HCT116 (cell line): ENCODE data around the gene MUC4. TPM values are rescaled to one million over a fixed set of nuclear protein-coding genes. Genes with fewer than 3 reads are reported as not detected.

Experiments used
- ATAC-seq: fragments of 200-7000 bp; cut with Tn5 transposase; 2 replicates; pipeline ENCODE4 v1.9.1; 2020; ENCODE audit warnings: mild to moderate bottlenecking, moderate library complexity
- BruUV-seq: library from RNA; stranded (reverse); fragments of 400-500 nt; replicated peaks from 2 replicates; lab custom pipeline; 2021; lab: Mats Ljungman, UMichigan
- CTCF ChIA-PET: fragments of 300-600 bp; sonication (Branson Sonifier 250); formaldehyde crosslinking; loops from one replicate; lab custom pipeline; 2021; ENCODE audit warnings: antibody characterized with exemption; lab: Charles Lee
- POLR2A ChIA-PET: fragments of 300-600, 350-600 bp; sonication (Branson Sonifier 250); formaldehyde crosslinking; loops from one replicate; lab custom pipeline; 2021; ENCODE audit warnings: antibody characterized with exemption; lab: Charles Lee
- RAD21 ChIA-PET, 2 experiments: fragments of 300-600 bp; sonication (Branson Sonifier 250); formaldehyde crosslinking; loops; one replicate each; lab custom pipeline; 2023; ENCODE audit warnings: low total read pairs in 2 of 2; ENCODE audit not compliant: uncharacterized antibody in 2 of 2, unreplicated experiment in 2 of 2, low non-redundant PET in 1 of 2; lab: Charles Lee
- DNase-seq: peaks from one replicate; pipeline ENCODE4 v3.0.0-alpha.2; 2010; ENCODE audit warnings: low read depth, low spot score
- H2AFZ ChIP-seq: fragments of 200-600 bp; shearing (Covaris generic), sonication (generic); 2 replicates; pipeline ENCODE4 v1.6.1; 2017; ENCODE audit warnings: low read depth, mixed run types, mixed read lengths, antibody characterized with exemption, low read length; ENCODE audit not compliant: poor library complexity, severe bottlenecking
- H3K27ac ChIP-seq: 2 replicates; pipeline ENCODE4 v1.5.1; 2012; ENCODE audit warnings: low read depth, low read length
- H3K27me3 ChIP-seq: fragments of 200-600 bp; sonication (generic); 2 replicates; pipeline ENCODE4 v1.6.1; 2016; ENCODE audit warnings: mixed run types, low read length, mixed read lengths; ENCODE audit not compliant: insufficient read depth
- H3K36me3 ChIP-seq, 2 experiments: fragments of 200-500 bp in 1 of 2; fragments of 200-600 bp in 1 of 2; sonication (Bioruptor generic) in 1 of 2; sonication (generic) in 1 of 2; 2 replicates each; pipeline versions ENCODE4 v1.5.1 to v1.6.1; 2014 to 2016; ENCODE audit warnings: low read length in 2 of 2, inconsistent platforms in 1 of 2, mixed read lengths in 1 of 2, mixed run types in 1 of 2; ENCODE audit not compliant: insufficient read depth in 2 of 2, control insufficient read depth in 1 of 2
- H3K4me1 ChIP-seq, 2 experiments: fragments of 200-600 bp in 1 of 2; sonication (generic) in 1 of 2; 2 replicates each; pipeline versions ENCODE4 v1.5.1 to v1.6.1; 2012 to 2017; ENCODE audit warnings: low read length in 2 of 2, inconsistent platforms in 1 of 2, mild to moderate bottlenecking in 1 of 2, mixed read lengths in 1 of 2, mixed run types in 1 of 2, moderate library complexity in 1 of 2; ENCODE audit not compliant: insufficient read depth in 2 of 2, control insufficient read depth in 1 of 2
- H3K4me2 ChIP-seq: fragments of 200-600 bp; sonication (generic); 2 replicates; pipeline ENCODE4 v1.6.1; 2017; ENCODE audit warnings: mixed run types, low read length, mixed read lengths
- H3K4me3 ChIP-seq, 2 experiments: fragments of 200-600 bp in 1 of 2; sonication (generic) in 1 of 2; replicated peaks in 1 of 2; 2 replicates each; pipeline ENCODE4 v1.5.1; 2011 to 2016; ENCODE audit warnings: low read length in 2 of 2, control low read depth in 1 of 2, low read depth in 1 of 2, mild to moderate bottlenecking in 1 of 2, mixed read lengths in 1 of 2, mixed run types in 1 of 2
- H3K79me2 ChIP-seq: fragments of 200-600 bp; sonication (generic); 2 replicates; pipeline ENCODE4 v1.6.1; 2017; ENCODE audit warnings: mild to moderate bottlenecking, mixed run types, low read length, moderate library complexity, mixed read lengths; ENCODE audit not compliant: insufficient read depth
- H3K9ac ChIP-seq: fragments of 200-600 bp; sonication (generic); 2 replicates; pipeline ENCODE4 v1.6.1; 2016; ENCODE audit warnings: low read length, mixed read lengths
- H3K9me2 ChIP-seq: fragments of 200-600 bp; sonication (generic), shearing (Covaris generic); 2 replicates; pipeline ENCODE4 v1.6.1; 2017; ENCODE audit warnings: mixed run types, mild to moderate bottlenecking, moderate library complexity; ENCODE audit not compliant: insufficient read depth
- H3K9me3 ChIP-seq, 2 experiments: fragments of 200-500 bp in 1 of 2; fragments of 200-600 bp in 1 of 2; sonication (Bioruptor generic) in 1 of 2; sonication (generic) in 1 of 2; 2 replicates each; pipeline ENCODE4 v1.6.1; 2014 to 2017; ENCODE audit warnings: low read length in 2 of 2, mixed read lengths in 2 of 2, inconsistent platforms in 1 of 2, low read depth in 1 of 2, mild to moderate bottlenecking in 1 of 2, mixed run types in 1 of 2, moderate library complexity in 1 of 2; ENCODE audit not compliant: control insufficient read depth in 1 of 2, insufficient read depth in 1 of 2
- H4K20me1 ChIP-seq: fragments of 200-600 bp; sonication (generic), shearing (Covaris generic); 2 replicates; pipeline ENCODE4 v1.6.1; 2017; ENCODE audit warnings: mixed run types, mild to moderate bottlenecking, moderate library complexity; ENCODE audit not compliant: insufficient read depth
- CBX3 ChIP-seq: IDR thresholded peaks from 2 replicates; pipeline ENCODE4 v1.6.1; 2012; ENCODE audit warnings: low read depth
- CEBPB ChIP-seq: IDR thresholded peaks from 2 replicates; pipeline ENCODE4 v1.6.1; 2012; ENCODE audit warnings: low read depth
- EGR1 ChIP-seq: IDR thresholded peaks from 2 replicates; pipeline ENCODE4 v1.6.1; 2012; ENCODE audit warnings: low read depth
- ELF1 ChIP-seq: IDR thresholded peaks from 2 replicates; pipeline ENCODE4 v1.6.1; 2012; ENCODE audit warnings: low read depth, borderline replicate concordance
- EZH2phosphoT487 ChIP-seq: fragments of 200-600 bp; IDR thresholded peaks from 2 replicates; pipeline ENCODE4 v1.6.1; 2018; ENCODE audit warnings: antibody characterized with exemption, borderline replicate concordance
- FOSL1 ChIP-seq: IDR thresholded peaks from 2 replicates; pipeline ENCODE4 v1.6.1; 2012; ENCODE audit warnings: low read depth
- POLR2A ChIP-seq: IDR thresholded peaks from 2 replicates; pipeline ENCODE4 v1.7.0; 2011; ENCODE audit warnings: borderline replicate concordance; ENCODE audit not compliant: insufficient read depth, insufficient read length; ENCODE audit errors: extremely low read depth
- POLR2AphosphoS5 ChIP-seq: IDR thresholded peaks from 2 replicates; pipeline ENCODE4 v1.6.1; 2011; ENCODE audit warnings: mild to moderate bottlenecking, low read depth, low read length, moderate library complexity
- RAD21 ChIP-seq: IDR thresholded peaks from 2 replicates; pipeline ENCODE4 v1.6.1; 2012; ENCODE audit warnings: low read depth, mild to moderate bottlenecking
- SIN3A ChIP-seq: IDR thresholded peaks from 2 replicates; pipeline ENCODE4 v1.6.1; 2012; ENCODE audit warnings: low read depth
- SP1 ChIP-seq: IDR thresholded peaks from 2 replicates; pipeline ENCODE4 v1.6.1; 2012; ENCODE audit warnings: low read depth
- ZFX ChIP-seq: fragments of 450-650 bp; IDR thresholded peaks from 2 replicates; pipeline ENCODE4 v1.6.1; 2017
- ZNF274 ChIP-seq: fragments of 200-500 bp; sonication (Bioruptor generic); IDR thresholded peaks from 2 replicates; pipeline ENCODE4 v1.6.1; 2014; ENCODE audit warnings: mild to moderate bottlenecking, low read depth, low read length, inconsistent platforms
- intact Hi-C: fragments of 100-400 bp; cut with micrococcal nuclease; formaldehyde crosslinking; loops from 2 replicates; pipeline ENCODE4 v1.10.0; 2022
- total RNA-seq: library from RNA; stranded (reverse); gene quantifications from one replicate; pipeline ENCODE4 v1.2.1, GENCODE V29; 2021; ENCODE audit not compliant: unreplicated experiment
- TF ChIP-seq, protein P1 (sequence below): IDR thresholded peaks from 2 replicates; pipeline ENCODE4 v1.6.1; 2012
- TF ChIP-seq, protein P2 (sequence below): IDR thresholded peaks from 2 replicates; pipeline ENCODE4 v1.6.1; 2012
- TF ChIP-seq, protein P3 (sequence below), 3 experiments: fragments of 200-600 bp in 1 of 3; sonication (generic) in 1 of 3; IDR thresholded peaks in 2 of 3; conservative IDR thresholded peaks in 1 of 3; 2 replicates each; pipeline ENCODE4 v1.5.1; 2012 to 2017; ENCODE audit warnings: low read depth in 2 of 3, low read length in 2 of 3, antibody characterized with exemption in 1 of 3, borderline replicate concordance in 1 of 3, control low read depth in 1 of 3, mild to moderate bottlenecking in 1 of 3, mixed read lengths in 1 of 3, mixed run types in 1 of 3, moderate library complexity in 1 of 3; ENCODE audit not compliant: insufficient read depth in 1 of 3
- TF ChIP-seq, protein P4 (sequence below): IDR thresholded peaks from 2 replicates; pipeline ENCODE4 v1.6.1; 2011; ENCODE audit warnings: mild to moderate bottlenecking, low read length, moderate library complexity; ENCODE audit not compliant: insufficient replicate concordance; ENCODE audit errors: extremely low read depth

The MUC4 gene
- total RNA-seq, 1 experiment from 2014 or later: 0.64 TPM

DNA sequence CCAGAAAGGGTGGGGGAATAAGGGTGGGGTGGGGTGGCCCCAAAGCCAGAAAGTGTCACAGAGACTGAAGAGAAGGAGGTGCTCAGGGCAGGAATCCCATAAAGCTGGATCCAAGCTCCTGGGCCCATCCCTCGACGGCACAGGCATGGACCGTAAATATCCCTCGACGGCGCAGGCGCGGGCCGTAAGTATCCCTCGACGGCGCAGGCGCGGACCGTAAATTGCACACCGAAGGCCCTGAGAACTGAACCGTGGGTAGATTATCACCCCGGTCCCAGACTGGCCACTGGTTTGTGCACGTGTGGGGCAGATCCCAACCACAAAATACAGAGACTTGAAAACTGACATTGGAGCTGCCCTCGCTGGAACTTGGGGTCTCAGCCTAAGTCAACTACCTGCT is 41.3 kb upstream of the MUC4 start:
- POLR2A ChIA-PET: no interaction called here
- no TSS peak for BruUV-seq
- intact Hi-C loops: no loop called here

More for the DNA sequence above, 41.3 kb upstream of the MUC4 start:
- Histone ChIP-seq H3K36me3 (no peaks in the 10 kb centered on the region), H3K9ac (no peak overlapping the region), H3K4me3 (no peak overlapping the region), H3K9me3 (no peaks in the 10 kb centered on the region), H3K79me2 (no peaks in the 10 kb centered on the region), H4K20me1 (no peaks in the 10 kb centered on the region)
- no peak for DNase-seq
- CTCF ChIA-PET: interaction anchor here (1.0 kb wide), 1 partner anchor 343 kb away, joined by 3 read pairs; no protein-coding TSS in a partner anchor
- TF ChIP-seq CBX3: no peak
- no peak for TF ChIP-seq POLR2A
- no peak for TF ChIP-seq EZH2phosphoT487
- no peak for TF ChIP-seq CEBPB
- no peak for TF ChIP-seq SIN3A
- no peak for TF ChIP-seq ZFX
- TF ChIP-seq, protein P1, sequence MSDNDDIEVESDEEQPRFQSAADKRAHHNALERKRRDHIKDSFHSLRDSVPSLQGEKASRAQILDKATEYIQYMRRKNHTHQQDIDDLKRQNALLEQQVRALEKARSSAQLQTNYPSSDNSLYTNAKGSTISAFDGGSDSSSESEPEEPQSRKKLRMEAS: no peak
- TF ChIP-seq, protein P2, sequence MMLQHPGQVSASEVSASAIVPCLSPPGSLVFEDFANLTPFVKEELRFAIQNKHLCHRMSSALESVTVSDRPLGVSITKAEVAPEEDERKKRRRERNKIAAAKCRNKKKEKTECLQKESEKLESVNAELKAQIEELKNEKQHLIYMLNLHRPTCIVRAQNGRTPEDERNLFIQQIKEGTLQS: no peak
- no peak for TF ChIP-seq RAD21
- TF ChIP-seq SP1: no peak
- no peak for TF ChIP-seq EGR1
- no peak for TF ChIP-seq ZNF274
- no peak for TF ChIP-seq ELF1
- TF ChIP-seq, protein P3, sequence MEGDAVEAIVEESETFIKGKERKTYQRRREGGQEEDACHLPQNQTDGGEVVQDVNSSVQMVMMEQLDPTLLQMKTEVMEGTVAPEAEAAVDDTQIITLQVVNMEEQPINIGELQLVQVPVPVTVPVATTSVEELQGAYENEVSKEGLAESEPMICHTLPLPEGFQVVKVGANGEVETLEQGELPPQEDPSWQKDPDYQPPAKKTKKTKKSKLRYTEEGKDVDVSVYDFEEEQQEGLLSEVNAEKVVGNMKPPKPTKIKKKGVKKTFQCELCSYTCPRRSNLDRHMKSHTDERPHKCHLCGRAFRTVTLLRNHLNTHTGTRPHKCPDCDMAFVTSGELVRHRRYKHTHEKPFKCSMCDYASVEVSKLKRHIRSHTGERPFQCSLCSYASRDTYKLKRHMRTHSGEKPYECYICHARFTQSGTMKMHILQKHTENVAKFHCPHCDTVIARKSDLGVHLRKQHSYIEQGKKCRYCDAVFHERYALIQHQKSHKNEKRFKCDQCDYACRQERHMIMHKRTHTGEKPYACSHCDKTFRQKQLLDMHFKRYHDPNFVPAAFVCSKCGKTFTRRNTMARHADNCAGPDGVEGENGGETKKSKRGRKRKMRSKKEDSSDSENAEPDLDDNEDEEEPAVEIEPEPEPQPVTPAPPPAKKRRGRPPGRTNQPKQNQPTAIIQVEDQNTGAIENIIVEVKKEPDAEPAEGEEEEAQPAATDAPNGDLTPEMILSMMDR (IDR thresholded peaks at IDR 0.05 in 2 of 3, conservative IDR thresholded peaks at IDR 0.05 in 1 of 3; ENCODE audit: borderline replicate concordance in 1 of 3, insufficient read depth in 1 of 3, low read depth in 2 of 3, low read length in 2 of 3): no peak
- TF ChIP-seq FOSL1: no peak
- TF ChIP-seq POLR2AphosphoS5: no peak
- TF ChIP-seq, protein P4, sequence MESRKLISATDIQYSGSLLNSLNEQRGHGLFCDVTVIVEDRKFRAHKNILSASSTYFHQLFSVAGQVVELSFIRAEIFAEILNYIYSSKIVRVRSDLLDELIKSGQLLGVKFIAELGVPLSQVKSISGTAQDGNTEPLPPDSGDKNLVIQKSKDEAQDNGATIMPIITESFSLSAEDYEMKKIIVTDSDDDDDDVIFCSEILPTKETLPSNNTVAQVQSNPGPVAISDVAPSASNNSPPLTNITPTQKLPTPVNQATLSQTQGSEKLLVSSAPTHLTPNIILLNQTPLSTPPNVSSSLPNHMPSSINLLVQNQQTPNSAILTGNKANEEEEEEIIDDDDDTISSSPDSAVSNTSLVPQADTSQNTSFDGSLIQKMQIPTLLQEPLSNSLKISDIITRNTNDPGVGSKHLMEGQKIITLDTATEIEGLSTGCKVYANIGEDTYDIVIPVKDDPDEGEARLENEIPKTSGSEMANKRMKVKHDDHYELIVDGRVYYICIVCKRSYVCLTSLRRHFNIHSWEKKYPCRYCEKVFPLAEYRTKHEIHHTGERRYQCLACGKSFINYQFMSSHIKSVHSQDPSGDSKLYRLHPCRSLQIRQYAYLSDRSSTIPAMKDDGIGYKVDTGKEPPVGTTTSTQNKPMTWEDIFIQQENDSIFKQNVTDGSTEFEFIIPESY: no peak
- TF ChIP-seq, all 23 proteins: peak for 0
- Histone ChIP-seq H3K27ac (no peak overlapping the region), H3K4me1 (peaks cover 0 to 3% of the 10 kb centered on the region in 2 experiments; a peak in 2 of 4 replicates), H2AFZ (no peak overlapping the region), H3K27me3 (no peaks in the 10 kb centered on the region), H3K4me2 (no peak overlapping the region), H3K9me2 (no peaks in the 10 kb centered on the region)
- ATAC-seq: no peak
- RAD21 ChIA-PET: no interaction called here
